ENCODE measurements around the gene NBEAL1.
"Not testable (repeated sequence)": the region's sequence is repeated elsewhere in the genome, so short reads cannot be mapped to it uniquely, and the experiment has no call there.

The NBEAL1 gene

DNA sequence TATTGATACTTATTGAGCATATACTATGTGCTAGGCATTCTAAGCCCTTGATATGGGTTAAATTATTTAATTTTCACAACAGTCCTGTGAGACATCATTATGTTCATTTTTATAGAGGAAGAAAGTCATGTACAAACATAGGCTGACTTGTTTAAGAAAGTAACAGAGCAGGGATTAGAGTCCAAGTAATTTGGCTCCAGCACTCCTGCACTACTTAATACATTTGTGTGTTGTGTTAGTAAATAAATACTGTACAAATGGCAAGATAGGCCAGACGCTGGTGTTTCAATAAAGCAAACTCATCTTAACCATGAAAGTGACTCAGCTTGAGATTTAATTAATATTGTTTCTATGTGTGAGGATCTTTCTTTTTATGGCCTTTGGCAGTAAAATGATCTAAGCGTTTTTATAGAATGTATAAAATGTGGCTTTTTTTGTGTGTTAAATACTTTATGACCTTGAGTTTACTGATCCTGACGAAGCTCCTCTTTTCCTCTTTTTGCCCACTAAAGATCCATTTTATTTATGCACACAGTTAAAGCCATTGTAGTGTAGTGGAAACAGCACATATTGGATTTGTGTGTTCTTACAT is 21.3 kb downstream of the NBEAL1 start:
- no peak overlapping the region for H3K4me3 ChIP-seq (ENCODE audit: low read length, poor library complexity, severe bottlenecking)
- TF ChIP-seq EZH2phosphoT487 (IDR thresholded peaks at IDR 0.05; ENCODE audit: borderline replicate concordance) (no peak), CTCF (conservative IDR thresholded peaks at IDR 0.05; ENCODE audit: low read length) (no peak)

GRCh38 chr2:203037026-203037425 is 22.4 kb downstream of the NBEAL1 start:
- Histone ChIP-seq H3K4me3 (ENCODE audit: low read length, poor library complexity, severe bottlenecking) (no peak overlapping the region), H3K9me2 (replicated peaks; ENCODE audit: low read depth, low read length) (no peaks in the 10 kb centered on the region), H2AFZ (ENCODE audit: low read length) (no peak overlapping the region), H3K4me1 (ENCODE audit: insufficient read depth, low read length, poor library complexity, severe bottlenecking) (peaks cover 8% of the 10 kb centered on the region), H4K20me1 (ENCODE audit: insufficient read depth, low read length, poor library complexity, severe bottlenecking) (no peaks in the 10 kb centered on the region), H3K9me3 (ENCODE audit: insufficient read depth, low read depth, low read length) (no peaks in the 10 kb centered on the region), H3K9ac (ENCODE audit: low read depth, low read length, poor library complexity, severe bottlenecking) (no peak overlapping the region), H3K36me3 (ENCODE audit: insufficient read depth, low read length) (no peaks in the 10 kb centered on the region), H3K27me3 (ENCODE audit: insufficient read depth, low read length, poor library complexity, severe bottlenecking) (no peaks in the 10 kb centered on the region), H3K79me2 (ENCODE audit: insufficient read depth, low read length) (no peaks in the 10 kb centered on the region), H3F3A (ENCODE audit: low read depth) (no peaks in the 10 kb centered on the region), H3K4me2 (ENCODE audit: low read depth, low read length, poor library complexity, severe bottlenecking) (no peak overlapping the region)
- no peak for TF ChIP-seq EZH2phosphoT487 (IDR thresholded peaks at IDR 0.05; ENCODE audit: borderline replicate concordance)
- no peak for TF ChIP-seq CTCF (conservative IDR thresholded peaks at IDR 0.05; ENCODE audit: low read length)

More for the DNA sequence above, 21.3 kb downstream of the NBEAL1 start:
- peaks cover 8% of the 10 kb centered on the region for H3K4me1 ChIP-seq (ENCODE audit: insufficient read depth, low read length, poor library complexity, severe bottlenecking)
- H3K9me3 ChIP-seq (ENCODE audit: insufficient read depth, low read depth, low read length), result no peaks in the 10 kb centered on the region
- H3K4me2 ChIP-seq (ENCODE audit: low read depth, low read length, poor library complexity, severe bottlenecking), result peak overlapping the region; percentile 1
- no peak overlapping the region for H3K9ac ChIP-seq (ENCODE audit: low read depth, low read length, poor library complexity, severe bottlenecking)
- H3F3A ChIP-seq (ENCODE audit: low read depth), result no peaks in the 10 kb centered on the region
- no peaks in the 10 kb centered on the region for H4K20me1 ChIP-seq (ENCODE audit: insufficient read depth, low read length, poor library complexity, severe bottlenecking)
- H3K27me3 ChIP-seq (ENCODE audit: insufficient read depth, low read length, poor library complexity, severe bottlenecking), result no peaks in the 10 kb centered on the region
- no peak overlapping the region for H2AFZ ChIP-seq (ENCODE audit: low read length)
- no peaks in the 10 kb centered on the region for H3K9me2 ChIP-seq (replicated peaks; ENCODE audit: low read depth, low read length)
- H3K79me2 ChIP-seq (ENCODE audit: insufficient read depth, low read length), result no peaks in the 10 kb centered on the region
- no peaks in the 10 kb centered on the region for H3K36me3 ChIP-seq (ENCODE audit: insufficient read depth, low read length)

- H3K9me2 ChIP-seq (replicated peaks; ENCODE audit: low read depth, low read length), result no peaks in the 10 kb centered on the region
- no peaks in the 10 kb centered on the region for H3K79me2 ChIP-seq (ENCODE audit: insufficient read depth, low read length)
- H2AFZ ChIP-seq (ENCODE audit: low read length), result no peak overlapping the region
- H4K20me1 ChIP-seq (ENCODE audit: insufficient read depth, low read length, poor library complexity, severe bottlenecking), result no peaks in the 10 kb centered on the region
- no peaks in the 10 kb centered on the region for H3F3A ChIP-seq (ENCODE audit: low read depth)
- no peaks in the 10 kb centered on the region for H3K9me3 ChIP-seq (ENCODE audit: insufficient read depth, low read depth, low read length)
- H3K9ac ChIP-seq (ENCODE audit: low read depth, low read length, poor library complexity, severe bottlenecking), result no peak overlapping the region
- H3K27me3 ChIP-seq (ENCODE audit: insufficient read depth, low read length, poor library complexity, severe bottlenecking), result no peaks in the 10 kb centered on the region
- TF ChIP-seq CTCF (conservative IDR thresholded peaks at IDR 0.05; ENCODE audit: low read length) (no peak), EZH2phosphoT487 (IDR thresholded peaks at IDR 0.05; ENCODE audit: borderline replicate concordance) (no peak)
- H3K36me3 ChIP-seq (ENCODE audit: insufficient read depth, low read length), result no peaks in the 10 kb centered on the region
- no peak overlapping the region for H3K4me3 ChIP-seq (ENCODE audit: low read length, poor library complexity, severe bottlenecking)
- H3K4me1 ChIP-seq (ENCODE audit: insufficient read depth, low read length, poor library complexity, severe bottlenecking), result peaks cover 8% of the 10 kb centered on the region
- no peak overlapping the region for H3K4me2 ChIP-seq (ENCODE audit: low read depth, low read length, poor library complexity, severe bottlenecking)
Observed at GRCh38 chr2:203038586-203038985, 23.9 kb downstream of the NBEAL1 start.

DNA sequence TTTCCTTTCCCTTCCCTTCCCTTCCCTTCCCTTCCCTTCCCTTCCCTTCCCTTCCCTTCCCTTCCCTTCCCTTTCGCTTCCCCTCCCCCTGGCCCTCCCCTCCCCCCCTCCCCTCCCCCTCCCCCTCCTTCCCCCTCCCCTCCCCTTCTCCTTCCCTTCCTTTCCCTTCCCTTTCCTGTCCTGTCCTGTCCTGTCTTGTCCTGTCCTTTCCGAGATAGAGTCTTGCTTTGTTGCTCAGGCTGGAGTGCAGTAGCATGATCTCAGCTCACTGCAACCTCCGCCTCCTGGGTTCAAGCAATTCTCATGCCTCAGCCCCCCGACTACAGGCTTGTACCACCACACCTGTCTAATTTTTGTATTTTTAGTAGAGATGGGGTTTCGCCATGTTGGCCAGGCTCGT is 24.5 kb downstream of the NBEAL1 start:
- H3K27me3 ChIP-seq (ENCODE audit: insufficient read depth, low read length, poor library complexity, severe bottlenecking); H3F3A ChIP-seq (ENCODE audit: low read depth); H4K20me1 ChIP-seq (ENCODE audit: insufficient read depth, low read length, poor library complexity, severe bottlenecking); H3K4me1 ChIP-seq (ENCODE audit: insufficient read depth, low read length, poor library complexity, severe bottlenecking); H3K36me3 ChIP-seq (ENCODE audit: insufficient read depth, low read length); H3K9ac ChIP-seq (ENCODE audit: low read depth, low read length, poor library complexity, severe bottlenecking); H3K4me2 ChIP-seq (ENCODE audit: low read depth, low read length, poor library complexity, severe bottlenecking); H2AFZ ChIP-seq (ENCODE audit: low read length); H3K79me2 ChIP-seq (ENCODE audit: insufficient read depth, low read length); H3K4me3 ChIP-seq (ENCODE audit: low read length, poor library complexity, severe bottlenecking); H3K9me3 ChIP-seq (ENCODE audit: insufficient read depth, low read depth, low read length); H3K9me2 ChIP-seq (replicated peaks; ENCODE audit: low read depth, low read length): not testable (repeated sequence)
